Measurements from ENCODE around the gene TMPO.
A peak's percentile ranks its signal among the peaks of the same experiment; 100 is the strongest.
"Not testable (repeated sequence)": the region's sequence is repeated elsewhere in the genome, so short reads cannot be mapped to it uniquely, and the experiment has no call there.

The TMPO gene, protein sequence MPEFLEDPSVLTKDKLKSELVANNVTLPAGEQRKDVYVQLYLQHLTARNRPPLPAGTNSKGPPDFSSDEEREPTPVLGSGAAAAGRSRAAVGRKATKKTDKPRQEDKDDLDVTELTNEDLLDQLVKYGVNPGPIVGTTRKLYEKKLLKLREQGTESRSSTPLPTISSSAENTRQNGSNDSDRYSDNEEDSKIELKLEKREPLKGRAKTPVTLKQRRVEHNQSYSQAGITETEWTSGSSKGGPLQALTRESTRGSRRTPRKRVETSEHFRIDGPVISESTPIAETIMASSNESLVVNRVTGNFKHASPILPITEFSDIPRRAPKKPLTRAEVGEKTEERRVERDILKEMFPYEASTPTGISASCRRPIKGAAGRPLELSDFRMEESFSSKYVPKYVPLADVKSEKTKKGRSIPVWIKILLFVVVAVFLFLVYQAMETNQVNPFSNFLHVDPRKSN

DNA sequence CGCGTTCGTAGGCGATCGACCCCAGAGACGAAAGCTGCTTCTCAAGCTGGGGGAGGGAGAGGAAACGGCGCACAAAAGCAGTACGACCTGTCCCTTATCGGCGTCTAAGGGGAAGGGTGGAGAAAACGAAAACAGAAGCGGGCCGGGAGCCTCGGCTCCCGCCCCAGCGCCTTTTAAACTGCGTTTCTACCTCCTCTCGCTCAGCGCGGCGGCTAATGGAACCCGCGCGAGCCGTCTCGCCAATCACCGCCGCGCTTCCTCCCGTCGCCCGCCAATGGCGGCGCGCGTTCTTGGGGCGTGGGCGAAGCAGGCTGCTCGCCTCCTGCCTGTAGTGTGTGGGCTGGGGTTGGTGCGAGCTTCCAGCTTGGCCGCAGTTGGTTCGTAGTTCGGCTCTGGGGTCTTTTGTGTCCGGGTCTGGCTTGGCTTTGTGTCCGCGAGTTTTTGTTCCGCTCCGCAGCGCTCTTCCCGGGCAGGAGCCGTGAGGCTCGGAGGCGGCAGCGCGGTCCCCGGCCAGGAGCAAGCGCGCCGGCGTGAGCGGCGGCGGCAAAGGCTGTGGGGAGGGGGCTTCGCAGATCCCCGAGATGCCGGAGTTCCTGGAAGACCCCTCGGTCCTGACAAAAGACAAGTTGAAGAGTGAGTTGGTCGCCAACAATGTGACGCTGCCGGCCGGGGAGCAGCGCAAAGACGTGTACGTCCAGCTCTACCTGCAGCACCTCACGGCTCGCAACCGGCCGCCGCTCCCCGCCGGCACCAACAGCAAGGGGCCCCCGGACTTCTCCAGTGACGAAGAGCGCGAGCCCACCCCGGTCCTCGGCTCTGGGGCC, at the start of gene TMPO:
Gene TMPO, plus strand, starts transcription at position 304 of the 824 bp plus-strand sequence. Its CDS starts 278 bp downstream, at position 582.
- peak; percentile 95 for DNase-seq

DNA sequence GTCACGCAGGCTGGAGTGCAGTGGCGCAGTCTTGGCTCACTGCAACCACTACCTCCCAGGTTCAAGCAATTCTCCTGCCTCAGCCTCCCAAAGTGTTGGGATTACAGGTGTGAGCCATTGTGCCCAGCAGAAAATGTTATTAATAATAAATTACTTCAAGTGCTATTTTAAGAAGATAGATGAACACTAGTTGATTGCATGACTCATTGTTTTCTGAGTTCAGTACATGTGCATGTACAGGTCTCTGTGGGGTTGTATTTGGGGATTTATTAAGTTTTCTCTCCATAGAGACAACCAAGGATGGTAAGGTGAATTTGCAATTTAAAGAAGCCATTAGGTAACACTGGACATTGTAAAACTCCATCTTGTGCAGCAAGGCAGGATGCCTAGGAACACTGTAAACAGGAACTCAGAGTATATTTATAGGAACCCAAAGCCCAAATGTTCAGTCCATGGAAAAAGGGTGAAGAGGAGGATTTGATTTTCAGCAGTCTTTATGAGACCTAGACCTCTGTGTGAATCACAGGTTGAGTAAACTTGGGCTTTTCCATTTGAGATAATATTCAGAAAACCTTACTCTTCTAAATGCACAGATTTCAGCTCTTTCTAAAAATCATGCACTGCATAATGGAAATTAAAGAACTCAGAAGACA, 49.3 kb upstream of the TMPO start:
- no peak for DNase-seq

DNA sequence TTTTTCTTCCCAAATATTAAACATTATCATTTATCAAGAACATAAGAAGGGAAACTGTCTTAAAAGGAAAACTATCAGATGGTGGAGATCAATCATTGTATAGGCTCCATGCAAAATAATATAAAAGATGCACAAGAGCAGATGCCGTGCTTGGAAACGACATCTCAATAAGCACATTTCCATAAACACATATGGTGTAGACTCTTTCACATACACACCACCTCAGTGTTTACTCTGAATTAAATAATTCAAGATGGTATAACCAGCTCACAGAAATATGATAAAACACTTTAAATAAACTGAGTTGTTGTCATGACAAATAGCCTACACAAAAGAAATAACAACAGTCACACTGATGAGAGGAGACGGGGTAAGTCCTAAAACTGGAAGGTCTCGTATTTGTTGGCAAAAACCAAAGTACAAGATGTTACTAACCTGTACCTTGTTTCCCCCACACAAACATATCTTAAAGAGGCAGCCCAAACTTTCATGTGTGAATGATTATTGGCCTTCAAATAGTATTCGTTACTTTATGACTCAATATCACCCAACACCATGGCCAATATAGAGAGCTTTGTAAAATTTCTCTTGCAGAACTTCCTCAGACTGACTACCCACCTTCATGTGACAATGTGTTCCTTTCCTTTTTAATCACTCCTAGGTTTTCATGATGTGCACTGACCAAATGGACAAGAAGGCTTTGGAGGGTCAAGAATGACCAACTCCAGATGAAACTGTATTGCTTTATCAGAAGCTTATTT, 48.6 kb upstream of the TMPO start:
- DNase-seq: no peak

DNA sequence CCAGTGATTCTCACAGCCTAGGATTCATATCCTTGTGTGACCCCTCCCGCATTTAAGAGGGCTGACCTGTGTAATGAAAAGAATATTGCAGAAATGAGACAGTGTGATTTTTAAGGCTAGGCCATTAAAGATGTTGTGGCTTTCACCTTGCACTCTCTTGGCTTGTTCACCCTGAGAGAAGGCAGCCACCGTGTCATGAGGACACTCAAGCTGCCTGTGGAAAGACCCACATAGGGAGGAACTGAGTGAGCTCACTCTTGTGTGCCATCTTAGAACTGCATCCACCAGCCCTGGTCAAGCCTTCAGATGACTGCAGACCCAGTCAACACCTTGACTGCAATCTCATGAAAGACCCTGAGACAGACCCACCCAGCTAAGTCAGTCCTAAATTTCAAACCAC, 46.3 kb upstream of the TMPO start:
- DNase-seq: no peak

DNA sequence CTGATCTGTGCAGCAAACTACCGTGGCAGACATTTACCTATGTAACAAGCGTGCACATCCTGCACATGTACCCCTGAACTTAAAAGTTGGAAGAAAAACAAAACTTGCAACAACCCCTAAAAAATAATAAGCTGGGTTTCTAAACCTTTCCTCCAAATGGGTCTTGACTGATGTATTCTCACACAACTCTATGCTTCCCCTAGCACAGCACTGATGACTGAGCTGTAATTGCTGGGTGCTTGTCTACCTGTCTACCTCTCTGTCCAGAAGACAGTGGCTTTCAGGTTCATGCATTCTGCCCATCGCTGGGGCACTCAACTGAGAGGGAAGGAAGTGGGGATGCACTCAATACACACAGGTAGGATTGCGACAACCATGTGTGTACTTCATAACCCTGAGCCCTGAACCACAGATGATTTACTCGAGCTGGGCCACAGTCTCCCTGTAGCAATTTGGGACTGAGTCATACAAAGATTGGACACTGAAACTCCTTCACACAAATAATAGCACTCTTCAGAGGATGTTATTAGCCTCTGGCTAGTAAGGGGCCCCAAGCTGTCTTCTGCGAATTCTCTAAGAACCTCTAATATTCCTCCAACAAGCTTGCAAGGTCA, 44.8 kb upstream of the TMPO start:
- no peak for DNase-seq

DNA sequence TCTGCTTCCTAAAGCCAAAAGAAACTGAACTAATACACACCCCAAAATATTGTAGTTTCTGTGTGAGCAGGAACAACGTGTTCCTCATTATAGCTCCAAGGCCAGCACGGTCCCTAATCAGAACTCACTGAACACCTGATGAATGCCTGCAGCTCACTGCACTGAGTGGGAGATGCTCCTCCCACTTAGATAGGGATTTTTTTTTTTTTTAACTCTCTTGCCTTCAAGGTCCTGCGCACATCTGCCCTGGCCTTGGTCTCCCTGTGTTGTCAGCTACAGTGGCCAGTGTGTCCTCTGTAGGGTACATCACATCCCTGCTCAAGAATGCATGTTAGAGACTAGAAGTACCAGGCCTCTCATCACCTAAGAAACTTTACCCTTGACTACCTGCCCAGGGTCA, 44.3 kb upstream of the TMPO start:
- no peak for DNase-seq

DNA sequence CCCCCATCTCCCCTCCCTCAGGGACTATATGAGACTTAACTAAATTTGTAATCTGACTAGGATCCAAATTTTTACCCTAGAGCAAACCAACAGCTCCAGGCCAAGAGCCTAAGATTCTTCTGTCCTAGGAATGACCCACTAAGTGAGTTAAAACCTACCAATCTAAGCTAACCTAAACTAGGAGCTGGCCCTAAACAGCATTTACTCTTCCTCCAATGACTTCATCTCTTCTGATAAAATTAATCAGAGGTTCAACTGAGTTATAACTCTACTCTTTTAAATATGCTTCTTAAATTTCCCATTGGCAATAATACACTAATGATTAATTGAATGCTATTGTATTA, 39.9 kb upstream of the TMPO start:
- DNase-seq: no peak

DNA sequence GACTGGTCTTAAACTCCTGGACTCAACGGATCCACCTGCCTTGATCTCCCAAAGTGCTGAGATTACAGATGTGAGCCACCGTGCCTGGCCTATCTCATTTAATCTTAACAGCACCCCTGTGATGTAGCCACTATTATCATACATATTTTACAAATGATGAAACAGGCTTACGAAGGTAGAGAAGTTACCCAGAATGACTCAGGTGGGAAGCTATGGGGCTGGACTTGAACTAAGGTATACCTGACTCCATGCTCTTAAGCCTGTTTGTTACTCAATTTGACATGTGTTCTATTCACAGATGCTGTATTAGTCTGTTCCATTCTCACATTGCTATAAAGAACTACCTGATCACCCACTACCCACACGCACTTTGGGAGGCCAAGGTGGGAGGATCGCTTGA, 36.8 kb upstream of the TMPO start:
- DNase-seq: no peak

DNA sequence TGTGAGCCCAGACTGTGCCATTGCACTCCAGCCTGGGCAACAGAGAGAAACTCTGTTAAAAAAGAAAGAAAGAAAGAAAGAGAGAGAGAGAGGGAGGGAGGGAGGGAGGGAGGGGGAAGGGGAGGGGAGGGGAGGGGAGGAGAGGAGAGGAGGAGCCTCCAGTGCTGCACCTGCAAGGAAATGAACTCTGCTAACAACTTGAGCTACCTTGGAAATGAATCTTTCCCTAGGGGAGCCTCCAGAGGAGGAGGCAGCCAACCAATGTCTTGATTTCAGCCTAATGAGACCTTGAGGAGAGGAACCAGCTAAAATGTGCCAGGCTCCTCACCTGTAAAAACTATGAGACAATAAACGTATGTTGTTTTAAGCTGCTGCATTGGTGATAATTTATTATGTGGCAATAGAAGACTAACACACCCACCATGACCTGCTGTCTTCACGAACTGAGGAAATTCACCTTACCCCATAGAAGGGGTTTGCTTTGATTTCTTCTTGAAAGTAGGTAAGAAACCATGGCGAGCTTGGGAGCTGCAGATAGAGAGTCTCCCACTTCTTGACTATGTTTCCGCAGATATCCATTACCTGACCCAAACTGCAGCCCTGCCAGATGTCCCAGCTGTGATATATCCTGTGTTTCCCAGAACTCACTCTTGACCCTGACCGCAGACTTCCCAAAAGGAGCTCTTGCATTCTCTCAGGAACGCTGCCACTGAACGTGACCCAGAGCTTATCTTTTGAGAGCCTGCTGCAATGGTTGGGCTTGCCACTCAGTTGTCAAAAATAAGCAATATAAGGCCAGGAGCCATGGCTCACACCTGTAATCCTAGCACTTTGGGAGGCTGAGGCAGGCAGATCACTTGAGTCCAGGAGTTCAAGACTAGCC, 31.5 kb upstream of the TMPO start:
- no peak for DNase-seq

DNA sequence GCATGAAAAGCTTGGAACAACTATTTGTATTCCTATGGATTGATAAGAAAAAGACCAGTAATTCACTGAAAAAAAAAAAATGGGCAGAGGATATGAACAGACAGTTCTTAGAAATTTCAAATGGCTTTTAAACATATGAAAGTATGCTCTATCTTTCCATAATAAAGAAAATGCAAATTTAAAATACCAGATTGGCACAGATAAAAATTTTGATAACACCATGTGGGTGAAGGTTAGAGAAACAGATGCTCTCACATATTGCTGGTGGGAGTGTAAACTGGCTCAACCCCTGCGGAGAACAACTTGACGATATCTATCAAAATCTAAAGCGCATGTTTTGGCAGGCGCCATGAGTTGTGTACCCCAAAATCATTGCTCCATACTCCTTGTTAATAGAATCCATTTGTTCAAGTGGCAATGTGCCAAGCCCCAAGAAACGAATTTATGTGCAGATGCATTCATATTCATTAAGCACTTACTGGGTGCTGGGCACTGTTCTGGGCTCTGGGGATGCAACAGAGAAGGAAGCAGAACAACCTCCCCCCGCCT, 29.5 kb upstream of the TMPO start:
- no peak for DNase-seq

DNA sequence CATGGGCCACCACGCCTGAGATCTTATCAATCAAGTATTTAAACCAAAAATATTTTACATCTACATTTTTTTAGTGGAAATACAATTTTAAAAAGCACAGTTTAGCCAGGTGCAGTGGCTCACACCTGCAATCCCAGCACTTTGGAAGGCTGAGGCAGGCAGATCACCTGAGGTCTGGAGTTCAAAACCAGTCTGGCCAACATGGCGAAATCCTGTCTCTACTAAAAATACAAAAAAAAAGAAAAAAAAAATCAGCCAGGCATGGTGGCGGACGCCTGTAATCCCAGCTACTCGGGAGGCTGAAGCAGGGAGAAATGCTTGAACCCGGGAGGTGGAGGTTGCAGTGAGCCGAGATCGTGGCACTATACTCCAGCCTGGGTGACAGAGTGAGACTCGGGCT, 27.0 kb upstream of the TMPO start:
- DNase-seq: not testable (repeated sequence)

DNA sequence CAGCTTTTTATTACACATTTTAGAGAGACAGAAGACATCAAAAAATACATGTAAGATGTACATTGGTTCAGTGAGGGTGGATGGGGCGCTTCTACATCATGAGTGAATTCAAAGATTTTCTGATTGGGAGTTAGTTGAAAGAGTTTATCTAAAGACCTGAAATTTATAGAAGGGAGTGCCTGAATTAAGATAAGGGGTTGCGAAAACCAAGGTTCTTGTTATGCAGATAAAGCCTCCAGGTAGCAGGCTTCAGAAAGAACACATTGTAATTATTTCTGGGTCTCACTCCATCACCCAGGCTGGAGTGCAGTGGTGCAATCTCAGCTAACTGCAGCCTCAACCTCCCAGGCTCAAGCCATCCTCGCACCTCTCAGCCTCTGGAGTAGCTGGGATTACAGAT, 26.2 kb upstream of the TMPO start:
- DNase-seq: no peak

DNA sequence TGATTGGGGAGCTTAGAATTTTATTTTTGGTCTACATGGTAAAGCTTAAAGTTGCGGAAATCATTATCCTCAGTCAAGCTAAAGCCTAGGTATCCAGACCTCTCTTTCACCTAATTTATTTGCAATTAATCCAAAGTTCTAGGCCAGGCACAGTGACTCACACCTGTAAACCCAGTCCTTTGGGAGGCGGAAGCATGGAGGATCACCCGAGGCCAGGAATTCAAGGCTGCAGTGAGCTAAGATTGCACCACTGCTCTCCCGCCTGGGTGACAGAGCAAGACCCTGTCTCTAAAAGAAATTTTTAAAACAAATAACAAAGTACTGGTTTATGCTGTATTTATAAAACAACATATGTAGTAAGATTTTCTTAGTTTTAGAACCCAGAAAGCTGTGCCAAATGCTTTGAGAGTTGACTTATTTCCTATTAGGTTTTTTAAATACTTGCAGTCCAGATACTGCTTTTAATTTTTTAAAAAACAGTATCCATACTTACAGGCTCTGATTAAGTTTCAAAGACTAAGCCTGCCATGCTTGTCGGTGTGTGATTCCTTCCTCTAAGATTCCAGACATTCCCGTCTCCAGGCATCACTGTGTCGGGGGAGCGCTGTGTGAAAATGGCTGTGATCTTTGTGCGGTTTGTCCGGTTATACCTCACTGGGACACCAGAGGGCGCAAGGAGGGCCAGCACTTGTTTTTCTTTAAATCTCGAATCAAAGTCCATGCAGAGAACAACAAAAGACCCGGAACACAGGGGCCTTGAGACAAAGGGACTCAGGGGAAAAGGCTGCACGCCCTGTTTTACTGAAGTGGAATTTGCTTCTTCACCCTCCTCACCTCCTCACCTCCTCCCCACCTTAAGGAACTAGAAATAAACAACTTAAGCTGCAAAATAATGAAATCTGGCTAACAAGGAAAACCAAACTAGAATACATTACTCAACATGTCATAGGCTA, 24.6 kb upstream of the TMPO start:
- DNase-seq: peak; percentile 77

DNA sequence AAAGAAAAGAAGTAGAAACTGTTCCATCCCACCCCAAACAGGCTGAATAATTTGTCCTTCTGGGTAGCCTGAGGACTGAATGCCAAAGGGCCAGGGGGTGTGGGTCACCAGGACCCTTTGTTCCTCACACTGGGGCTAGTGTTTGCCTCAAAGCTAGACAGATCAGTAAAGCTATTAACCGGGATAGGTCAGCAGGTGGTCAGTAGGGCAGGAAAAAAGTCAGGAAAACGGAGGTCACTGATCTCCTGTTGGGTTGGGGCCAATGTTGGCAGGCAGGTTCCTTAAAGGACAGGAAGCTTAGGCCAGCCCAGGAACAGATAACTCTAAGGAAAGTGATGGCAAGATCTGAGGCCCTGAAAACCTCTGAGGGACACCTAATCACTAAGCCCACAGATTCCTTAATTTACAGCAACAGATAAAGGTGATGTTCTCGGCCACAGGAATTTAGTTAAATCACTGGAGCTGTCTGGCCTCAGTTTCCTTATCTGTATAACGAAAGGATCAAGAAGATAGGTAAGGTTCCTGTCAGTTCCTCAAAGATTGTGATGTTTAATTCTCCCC, 22.7 kb upstream of the TMPO start:
- DNase-seq: no peak

DNA sequence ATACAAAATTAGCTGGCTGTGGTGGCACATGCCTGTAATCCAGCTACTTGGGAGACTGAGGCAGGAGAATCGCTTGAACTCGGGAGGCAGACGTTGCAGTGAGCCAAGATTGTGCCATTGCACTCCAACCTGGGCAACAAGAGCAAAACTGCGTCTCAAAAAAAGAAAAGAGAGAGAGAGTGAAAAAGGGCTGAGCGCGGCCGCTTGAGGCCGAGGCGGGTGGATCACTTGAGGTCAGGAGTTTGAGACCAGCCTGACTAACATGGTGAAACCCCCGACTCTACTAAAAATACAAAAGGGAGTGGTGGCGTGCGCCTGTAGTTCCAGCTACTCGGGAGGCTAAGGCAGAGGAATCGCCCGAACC, 14.1 kb upstream of the TMPO start:
- not testable (repeated sequence) for DNase-seq

DNA sequence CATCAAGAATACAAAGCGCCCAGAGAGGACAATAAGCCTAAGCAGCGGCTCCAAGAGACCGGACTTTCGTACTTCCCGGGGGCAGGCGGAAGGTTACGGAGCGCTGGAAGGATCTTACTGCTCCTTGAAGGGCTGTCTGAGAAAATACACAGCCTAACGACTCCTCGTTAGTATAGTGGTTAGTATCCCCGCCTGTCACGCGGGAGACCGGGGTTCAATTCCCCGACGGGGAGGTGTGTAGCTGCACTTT, 12.1 kb upstream of the TMPO start:
- peak; percentile 91 for DNase-seq

DNA sequence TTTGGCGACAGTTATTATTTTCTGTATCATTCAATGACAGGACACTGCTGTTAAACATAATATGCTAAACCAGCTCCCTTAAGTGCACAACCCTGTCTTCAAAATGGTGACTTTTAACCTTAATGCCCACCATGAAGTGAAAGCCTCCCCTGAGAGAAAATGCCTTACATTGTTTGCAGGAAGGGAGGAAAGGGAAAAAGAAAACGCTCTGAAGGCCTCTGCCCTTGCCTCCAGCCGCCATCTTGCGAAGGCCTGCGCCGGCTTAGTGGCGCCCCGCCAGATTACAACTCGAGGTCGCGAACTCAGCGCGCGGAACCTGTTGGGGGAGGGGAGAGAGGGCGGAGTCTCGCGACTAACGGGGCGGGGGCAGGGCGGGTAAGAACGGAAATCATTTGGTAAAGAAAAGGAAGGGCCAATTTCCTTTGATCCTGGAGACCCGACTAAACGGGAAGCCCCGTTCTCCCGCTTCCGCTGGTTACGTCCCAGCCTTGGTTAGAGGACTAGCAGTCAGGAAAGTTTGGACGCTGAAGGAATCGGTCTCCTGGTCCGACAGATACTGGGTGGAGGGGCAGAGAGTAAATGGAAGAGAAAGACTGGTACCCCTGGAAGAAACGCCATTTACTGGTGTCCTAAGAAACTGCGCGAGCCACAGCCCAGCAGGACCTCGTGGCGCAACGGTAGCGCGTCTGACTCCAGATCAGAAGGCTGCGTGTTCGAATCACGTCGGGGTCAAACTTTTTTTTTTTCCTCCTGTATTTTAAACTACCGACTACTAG, 11.6 kb upstream of the TMPO start:
- peak; percentile 95 for DNase-seq

DNA sequence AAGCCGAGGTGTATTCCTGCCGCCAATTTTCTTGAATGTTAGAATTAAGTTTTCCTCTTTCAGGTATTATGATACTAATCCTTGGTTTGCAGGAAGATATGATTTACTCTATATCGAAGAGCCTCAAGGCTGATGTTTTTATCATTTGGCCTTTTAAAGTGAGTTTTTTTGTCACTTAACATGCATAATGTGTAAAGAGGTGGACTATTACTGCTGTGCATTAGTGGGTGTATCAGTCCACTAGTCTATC, 11.1 kb upstream of the TMPO start:
- DNase-seq: no peak

DNA sequence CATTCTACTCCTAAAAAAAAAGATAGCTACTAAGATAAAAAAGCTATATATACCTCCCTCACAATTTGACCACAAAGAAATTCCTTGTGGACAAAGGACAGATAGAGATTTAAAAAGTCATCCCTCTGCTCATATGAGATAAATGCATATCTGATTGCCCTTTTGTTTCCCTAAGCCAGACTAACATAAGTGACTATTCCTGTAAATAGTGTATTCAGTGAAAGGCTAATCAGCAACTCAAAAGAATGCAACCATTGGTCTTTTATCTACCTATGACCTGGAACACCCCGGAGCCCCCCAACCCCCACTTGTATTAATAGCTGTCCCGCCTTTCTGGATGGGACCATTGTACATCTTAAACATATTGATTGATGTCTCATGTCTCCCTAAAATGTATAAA, 6.3 kb upstream of the TMPO start:
- no peak for DNase-seq

Data from stimulated activated CD4-positive, alpha-beta T cell treated with anti-CD3 and anti-CD28 coated beads, Interleukin-1b, Interleukin-23, amount 100 ng/mL, for 48 hours (primary cell).